ENCODE measurements around the gene HTATSF1.

- TF ChIP-seq USF1 (IDR thresholded peaks at IDR 0.05; ENCODE audit: borderline replicate concordance, extremely low read length, insufficient read depth, low read depth, low read length) (no peak), CHD2 (IDR thresholded peaks at IDR 0.05; ENCODE audit: borderline replicate concordance, low read depth, low read length) (no peak), CTCF (IDR thresholded peaks at IDR 0.05 in 2 of 3, conservative IDR thresholded peaks at IDR 0.05 in 1 of 3; ENCODE audit: control insufficient read depth in 2 of 3, extremely low read depth in 1 of 3, insufficient read depth in 1 of 3, low read depth in 3 of 3, low read length in 3 of 3) (no peak), EGR1 (IDR thresholded peaks at IDR 0.05; ENCODE audit: borderline replicate concordance in 1 of 2, low read depth in 2 of 2, low read length in 2 of 2) (no peak)
Measured at GRCh38 chrX:136523770-136524169, 26.4 kb downstream of the HTATSF1 start.

Measured in GM12878 (cell line).